ENCODE results near the gene IDH2.

DNA sequence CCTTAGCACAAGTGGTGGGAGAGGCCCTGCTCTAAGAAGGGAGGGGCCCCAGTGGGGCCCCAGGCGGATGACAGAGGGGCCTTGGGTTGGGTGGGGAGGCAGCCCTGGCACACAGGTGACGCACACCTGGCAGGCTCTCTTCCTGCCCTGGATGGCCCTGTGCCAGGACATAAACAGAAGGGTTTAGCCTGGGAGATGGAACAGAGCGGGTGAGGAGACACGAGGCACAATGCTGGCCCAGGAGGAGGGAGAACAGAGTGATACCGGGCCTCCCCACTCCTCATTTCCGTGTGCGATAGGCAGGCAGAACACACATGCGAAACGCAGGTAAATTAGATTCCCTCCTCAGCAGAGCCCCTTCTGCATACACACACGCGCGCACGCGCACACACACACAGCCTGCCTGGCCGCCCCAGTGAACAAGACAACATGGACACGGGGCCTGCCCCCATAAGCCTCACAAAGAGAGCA, 39.8 kb downstream of the IDH2 start:
- TF ChIP-seq DMAP1 (CRISPR knock-in tag; IDR thresholded peaks at IDR 0.05) (no peak), ATF7 (IDR thresholded peaks at IDR 0.05) (no peak), ATF7 (CRISPR knock-in tag; IDR thresholded peaks at IDR 0.05) (no peak), CHD2 (IDR thresholded peaks at IDR 0.05; ENCODE audit: low read depth, low read length) (no peak)
- TF ChIP-seq, protein P1, sequence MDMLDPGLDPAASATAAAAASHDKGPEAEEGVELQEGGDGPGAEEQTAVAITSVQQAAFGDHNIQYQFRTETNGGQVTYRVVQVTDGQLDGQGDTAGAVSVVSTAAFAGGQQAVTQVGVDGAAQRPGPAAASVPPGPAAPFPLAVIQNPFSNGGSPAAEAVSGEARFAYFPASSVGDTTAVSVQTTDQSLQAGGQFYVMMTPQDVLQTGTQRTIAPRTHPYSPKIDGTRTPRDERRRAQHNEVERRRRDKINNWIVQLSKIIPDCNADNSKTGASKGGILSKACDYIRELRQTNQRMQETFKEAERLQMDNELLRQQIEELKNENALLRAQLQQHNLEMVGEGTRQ (IDR thresholded peaks at IDR 0.05; ENCODE audit: low read depth, low read length) = no peak
- TF ChIP-seq, protein P1 (CRISPR knock-in tag; IDR thresholded peaks at IDR 0.05; ENCODE audit: borderline replicate concordance) = no peak
- TF ChIP-seq, protein P2, sequence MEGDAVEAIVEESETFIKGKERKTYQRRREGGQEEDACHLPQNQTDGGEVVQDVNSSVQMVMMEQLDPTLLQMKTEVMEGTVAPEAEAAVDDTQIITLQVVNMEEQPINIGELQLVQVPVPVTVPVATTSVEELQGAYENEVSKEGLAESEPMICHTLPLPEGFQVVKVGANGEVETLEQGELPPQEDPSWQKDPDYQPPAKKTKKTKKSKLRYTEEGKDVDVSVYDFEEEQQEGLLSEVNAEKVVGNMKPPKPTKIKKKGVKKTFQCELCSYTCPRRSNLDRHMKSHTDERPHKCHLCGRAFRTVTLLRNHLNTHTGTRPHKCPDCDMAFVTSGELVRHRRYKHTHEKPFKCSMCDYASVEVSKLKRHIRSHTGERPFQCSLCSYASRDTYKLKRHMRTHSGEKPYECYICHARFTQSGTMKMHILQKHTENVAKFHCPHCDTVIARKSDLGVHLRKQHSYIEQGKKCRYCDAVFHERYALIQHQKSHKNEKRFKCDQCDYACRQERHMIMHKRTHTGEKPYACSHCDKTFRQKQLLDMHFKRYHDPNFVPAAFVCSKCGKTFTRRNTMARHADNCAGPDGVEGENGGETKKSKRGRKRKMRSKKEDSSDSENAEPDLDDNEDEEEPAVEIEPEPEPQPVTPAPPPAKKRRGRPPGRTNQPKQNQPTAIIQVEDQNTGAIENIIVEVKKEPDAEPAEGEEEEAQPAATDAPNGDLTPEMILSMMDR (CRISPR knock-in tag; IDR thresholded peaks at IDR 0.05) = no peak
- TF ChIP-seq, protein P3, sequence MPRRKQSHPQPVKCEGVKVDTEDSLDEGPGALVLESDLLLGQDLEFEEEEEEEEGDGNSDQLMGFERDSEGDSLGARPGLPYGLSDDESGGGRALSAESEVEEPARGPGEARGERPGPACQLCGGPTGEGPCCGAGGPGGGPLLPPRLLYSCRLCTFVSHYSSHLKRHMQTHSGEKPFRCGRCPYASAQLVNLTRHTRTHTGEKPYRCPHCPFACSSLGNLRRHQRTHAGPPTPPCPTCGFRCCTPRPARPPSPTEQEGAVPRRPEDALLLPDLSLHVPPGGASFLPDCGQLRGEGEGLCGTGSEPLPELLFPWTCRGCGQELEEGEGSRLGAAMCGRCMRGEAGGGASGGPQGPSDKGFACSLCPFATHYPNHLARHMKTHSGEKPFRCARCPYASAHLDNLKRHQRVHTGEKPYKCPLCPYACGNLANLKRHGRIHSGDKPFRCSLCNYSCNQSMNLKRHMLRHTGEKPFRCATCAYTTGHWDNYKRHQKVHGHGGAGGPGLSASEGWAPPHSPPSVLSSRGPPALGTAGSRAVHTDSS (CRISPR knock-in tag; conservative IDR thresholded peaks at IDR 0.05) = no peak
